HG03175 (cell line): ENCODE measurements around the gene KRT13.

Experiments
- ATAC-seq: cut with Tn5 transposase; IDR thresholded peaks from one replicate; pipeline ENCODE4 v1.9.1; 2021; ENCODE audit warnings: mild to moderate bottlenecking, moderate library complexity; ENCODE audit not compliant: unreplicated experiment

Gene KRT13

GRCh38 chr17:41475421-41475820 lies 30.0 kb downstream of the KRT13 start:
- no peak for ATAC-seq

- no peak for ATAC-seq
These were observed 30.5 kb downstream of the KRT13 start for GRCh38 chr17:41474863-41475262.

- no peak for ATAC-seq
These were observed 37.1 kb downstream of the KRT13 start for GRCh38 chr17:41468346-41468745.

GRCh38 chr17:41467561-41467960 lies 37.9 kb downstream of the KRT13 start:
- no peak for ATAC-seq

GRCh38 chr17:41466988-41467387 lies 38.4 kb downstream of the KRT13 start, which contains the start of gene KRT32:
TSS of gene KRT32 (minus strand) at chr17:41467386. CDS start at chr17:41467325, 61 bp downstream.
- ATAC-seq, result no peak

- ATAC-seq, result no peak
These were observed 40.7 kb downstream of the KRT13 start for GRCh38 chr17:41464682-41465081.

- no peak for ATAC-seq
These were observed 41.2 kb downstream of the KRT13 start for GRCh38 chr17:41464173-41464572.

GRCh38 chr17:41463746-41464145 lies 41.7 kb downstream of the KRT13 start:
- ATAC-seq, result no peak

- no peak for ATAC-seq
These were observed 42.7 kb downstream of the KRT13 start for GRCh38 chr17:41462705-41463104.

GRCh38 chr17:41457676-41458075 lies 47.7 kb downstream of the KRT13 start:
- no peak for ATAC-seq

GRCh38 chr17:41456204-41456603 lies 49.2 kb downstream of the KRT13 start:
- no peak for ATAC-seq

- ATAC-seq, result no peak
These were observed 50.2 kb downstream of the KRT13 start for GRCh38 chr17:41455236-41455635.

- no peak for ATAC-seq
These were observed 52.3 kb downstream of the KRT13 start for GRCh38 chr17:41453066-41453465.

- ATAC-seq, result no peak
These were observed 53.1 kb downstream of the KRT13 start for GRCh38 chr17:41452281-41452680.

GRCh38 chr17:41451154-41451728 lies 54.2 kb downstream of the KRT13 start:
- ATAC-seq, result no peak
